GM21528 (cell line): ENCODE results near the gene CCDC68.
"Not testable (repeated sequence)": the region's sequence is repeated elsewhere in the genome, so short reads cannot be mapped to it uniquely, and the experiment has no call there.

Experiments
- ATAC-seq: cut with Tn5 transposase; IDR thresholded peaks from one replicate; pipeline ENCODE4 v1.9.1; 2021; ENCODE audit warnings: mild to moderate bottlenecking, moderate library complexity; ENCODE audit not compliant: unreplicated experiment, low FRiP score

The CCDC68 gene

GRCh38 chr18:54958704-54959625, at the start of gene CCDC68:
Gene CCDC68 (minus strand): TSS chr18:54959461. CDS start chr18:54942791, 16,670 bp downstream.
- no peak for ATAC-seq

- no peak for ATAC-seq
These were observed 48.3 kb upstream of the CCDC68 start for GRCh38 chr18:55007602-55008001.

GRCh38 chr18:55003695-55004094, 44.4 kb upstream of the CCDC68 start:
- ATAC-seq: no peak

- no peak for ATAC-seq
These were observed 43.0 kb upstream of the CCDC68 start for GRCh38 chr18:55002261-55002660.

- no peak for ATAC-seq
These were observed 42.2 kb upstream of the CCDC68 start for GRCh38 chr18:55001394-55002024.

- no peak for ATAC-seq
These were observed 41.3 kb upstream of the CCDC68 start for GRCh38 chr18:55000529-55000928.

GRCh38 chr18:54999016-54999415, 39.8 kb upstream of the CCDC68 start:
- ATAC-seq: no peak

- no peak for ATAC-seq
These were observed 36.3 kb upstream of the CCDC68 start for GRCh38 chr18:54995421-54996143.

- no peak for ATAC-seq
These were observed 32.7 kb upstream of the CCDC68 start for GRCh38 chr18:54991981-54992380.

GRCh38 chr18:54984908-54985307, 25.6 kb upstream of the CCDC68 start:
- no peak for ATAC-seq

- no peak for ATAC-seq
These were observed 24.5 kb upstream of the CCDC68 start for GRCh38 chr18:54983791-54984190.

GRCh38 chr18:54983041-54983686, 23.9 kb upstream of the CCDC68 start:
- no peak for ATAC-seq

- ATAC-seq: no peak
These were observed 21.8 kb upstream of the CCDC68 start for GRCh38 chr18:54981076-54981475.

- ATAC-seq: no peak
These were observed 16.3 kb upstream of the CCDC68 start for GRCh38 chr18:54975598-54975997.

- no peak for ATAC-seq
These were observed 13.8 kb upstream of the CCDC68 start for GRCh38 chr18:54973046-54973445.

- no peak for ATAC-seq
These were observed 9.5 kb upstream of the CCDC68 start for GRCh38 chr18:54968807-54969206.

- ATAC-seq: not testable (repeated sequence)
These were observed 9.0 kb upstream of the CCDC68 start for GRCh38 chr18:54968237-54968636.

- ATAC-seq: no peak
These were observed 8.5 kb upstream of the CCDC68 start for GRCh38 chr18:54967786-54968185.

- ATAC-seq: no peak
These were observed 5.5 kb upstream of the CCDC68 start for GRCh38 chr18:54964741-54965140.

GRCh38 chr18:54962919-54963645, 3.8 kb upstream of the CCDC68 start:
- no peak for ATAC-seq
